ENCODE measurements around the gene ABCC1.

GRCh38 chr16:16041196-16041892, 91.9 kb downstream of the ABCC1 start:
- TF ChIP-seq CTCF (IDR thresholded peaks at IDR 0.05; ENCODE audit: low read depth, low read length, poor library complexity, severe bottlenecking): no peak
- TF ChIP-seq EZH2phosphoT487 (IDR thresholded peaks at IDR 0.05; ENCODE audit: borderline replicate concordance, low read length): no peak

Data from DOHH2 (cell line).